Stimulated activated CD4-positive, alpha-beta T cell treated with anti-CD3 and anti-CD28 coated beads, Interleukin-12 subunit alpha, Interleukin-12 subunit beta, amount 100 ng/mL, for 48 hours (primary cell): ENCODE data around the gene CTNNA1.
A peak's percentile ranks its signal among the peaks of the same experiment; 100 is the strongest.
"Not testable (repeated sequence)": the region's sequence is repeated elsewhere in the genome, so short reads cannot be mapped to it uniquely, and the experiment has no call there.

Source experiments
- DNase-seq, 3 donors: peaks; one replicate each; pipeline ENCODE4 v3.0.0-alpha.2; 2020; ENCODE audit warnings: low read depth in 2 of 3, low spot score in 1 of 3

The CTNNA1 gene

DNA sequence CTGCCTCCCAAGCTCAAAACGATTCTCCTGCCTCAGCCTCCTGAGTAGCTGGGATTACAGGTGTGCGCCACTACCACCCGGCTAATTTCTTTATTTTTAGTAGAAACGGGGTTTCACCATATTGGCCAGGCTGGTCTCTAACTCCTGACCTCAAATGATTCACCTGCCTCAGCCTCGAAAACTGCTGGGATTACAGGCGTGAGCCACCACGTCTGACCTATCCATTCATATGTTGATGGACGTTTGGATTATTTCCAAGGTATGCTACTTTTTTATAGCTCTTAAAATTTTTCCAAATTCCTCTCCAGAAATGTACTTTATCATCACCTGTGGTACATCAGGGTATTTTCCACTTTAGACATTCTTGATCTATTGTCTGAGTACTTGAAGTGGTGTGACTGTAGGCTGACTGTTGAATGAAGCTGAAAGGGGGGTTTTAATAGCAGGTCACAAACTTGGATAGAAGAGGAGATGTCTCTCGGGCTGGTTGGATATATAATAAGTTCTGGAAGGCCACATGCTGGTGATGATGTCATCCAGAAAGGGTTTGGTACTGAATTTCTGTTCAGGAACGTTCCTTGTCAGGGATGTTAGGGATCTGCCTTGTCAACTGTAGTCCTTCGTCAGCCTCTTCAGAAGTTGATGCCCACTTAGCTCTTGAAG, 7.4 kb downstream of the CTNNA1 start:
- DNase-seq = no peak

DNA sequence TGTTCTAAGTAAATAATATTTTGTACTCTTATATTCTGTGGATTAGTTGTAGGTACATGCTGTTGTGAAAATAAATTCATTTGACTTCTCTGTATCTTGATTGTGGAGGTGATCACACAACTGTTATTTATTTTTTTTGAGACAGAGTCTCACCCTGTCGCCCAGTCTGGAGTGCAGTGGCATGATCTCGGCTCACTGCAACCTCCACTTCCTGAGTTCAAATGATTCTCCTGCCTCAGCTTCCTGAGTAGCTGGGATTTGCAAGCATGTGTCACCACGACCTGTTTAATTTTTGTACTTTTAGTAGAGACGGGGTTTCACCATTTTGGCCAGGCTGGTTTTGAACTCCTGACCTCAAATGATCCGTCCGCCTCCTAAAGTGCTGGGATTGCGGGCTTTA, 7.9 kb downstream of the CTNNA1 start:
- not testable (repeated sequence) for DNase-seq

GRCh38 chr5:138761670-138762069, 8.4 kb downstream of the CTNNA1 start:
- DNase-seq = not testable (repeated sequence)

- DNase-seq = no peak
Measured at GRCh38 chr5:138762110-138762509, 8.9 kb downstream of the CTNNA1 start.

DNA sequence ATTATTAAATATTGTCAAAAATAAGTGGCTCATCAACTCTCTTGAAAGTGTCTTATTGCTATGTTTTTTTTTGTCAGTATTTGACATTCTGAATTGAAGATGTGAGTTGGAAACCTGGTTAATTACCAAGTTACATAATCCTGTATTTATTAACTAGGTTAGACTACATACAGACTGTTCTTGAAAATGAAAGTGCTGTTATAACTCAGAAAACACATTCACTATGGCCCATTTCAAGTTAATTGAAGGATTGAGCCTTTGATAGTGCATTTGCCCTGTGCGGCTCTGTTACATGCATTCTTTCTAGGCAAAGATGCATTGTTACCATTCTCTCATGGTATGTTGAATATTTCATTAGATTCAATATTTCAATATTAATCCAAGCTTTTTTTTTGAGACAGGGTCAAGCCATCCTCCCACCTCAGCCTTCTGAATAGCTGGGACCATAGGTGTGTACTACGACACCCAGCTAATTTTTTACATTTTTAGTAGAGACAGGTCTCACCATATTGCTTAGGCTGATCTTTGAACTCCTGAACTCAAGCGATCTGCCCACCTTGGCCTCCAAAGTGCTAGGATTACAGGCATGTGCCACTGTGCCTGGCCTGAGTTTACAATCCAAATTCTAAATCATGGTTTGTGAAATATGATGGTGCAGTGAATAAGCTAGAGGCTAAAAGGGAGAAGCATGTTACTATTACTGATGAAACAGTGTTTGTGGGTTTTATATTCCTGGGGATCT, 10.0 kb downstream of the CTNNA1 start:
- no peak for DNase-seq

- no peak for DNase-seq
Measured at GRCh38 chr5:138770291-138770690, 17.1 kb downstream of the CTNNA1 start.

DNA sequence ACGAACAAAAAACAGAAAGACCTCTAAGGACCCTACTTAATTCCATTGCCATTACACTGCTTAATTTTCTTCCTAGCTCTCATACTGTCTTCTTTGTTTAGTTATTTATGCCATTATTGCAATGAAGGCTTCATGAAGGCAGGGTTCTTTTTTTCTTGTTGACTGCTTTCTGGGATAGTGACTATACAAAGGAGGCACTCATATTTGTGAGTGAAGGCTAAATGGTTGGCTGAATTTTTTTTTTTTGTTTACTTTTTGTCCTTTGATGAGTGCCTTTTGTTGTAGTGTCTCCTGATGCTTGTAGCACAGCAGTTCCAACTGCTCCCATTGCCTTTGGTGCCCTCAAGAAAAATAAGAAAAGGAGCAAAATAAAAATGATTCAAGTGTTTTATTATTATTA, 17.8 kb downstream of the CTNNA1 start:
- no peak for DNase-seq

GRCh38 chr5:138772986-138773594, 19.9 kb downstream of the CTNNA1 start:
- no peak for DNase-seq

- not testable (repeated sequence) for DNase-seq
Measured at GRCh38 chr5:138773624-138774023, 20.4 kb downstream of the CTNNA1 start.

DNA sequence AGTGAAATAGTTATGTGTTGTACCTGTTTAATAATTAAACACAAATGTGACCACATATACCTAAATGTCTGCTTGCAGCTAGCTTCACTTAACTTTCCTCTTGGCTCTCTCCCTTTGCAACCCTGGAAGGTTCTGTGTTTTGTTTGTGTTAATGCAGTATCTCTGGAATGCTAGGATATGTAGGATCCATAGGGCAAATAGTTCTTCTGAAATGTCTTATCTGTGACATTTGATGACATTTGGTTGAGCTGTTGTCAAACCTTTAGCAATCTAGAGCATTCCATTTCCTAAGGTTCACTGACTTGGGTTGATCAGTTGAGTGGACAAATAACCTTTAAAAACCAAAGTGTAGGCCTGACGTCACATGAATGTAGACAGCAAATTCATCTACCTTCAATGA, 21.8 kb downstream of the CTNNA1 start:
- no peak for DNase-seq

- DNase-seq = no peak
Measured at GRCh38 chr5:138778234-138778633, 25.0 kb downstream of the CTNNA1 start.

GRCh38 chr5:138783976-138784375, 30.8 kb downstream of the CTNNA1 start:
- no peak for DNase-seq

DNA sequence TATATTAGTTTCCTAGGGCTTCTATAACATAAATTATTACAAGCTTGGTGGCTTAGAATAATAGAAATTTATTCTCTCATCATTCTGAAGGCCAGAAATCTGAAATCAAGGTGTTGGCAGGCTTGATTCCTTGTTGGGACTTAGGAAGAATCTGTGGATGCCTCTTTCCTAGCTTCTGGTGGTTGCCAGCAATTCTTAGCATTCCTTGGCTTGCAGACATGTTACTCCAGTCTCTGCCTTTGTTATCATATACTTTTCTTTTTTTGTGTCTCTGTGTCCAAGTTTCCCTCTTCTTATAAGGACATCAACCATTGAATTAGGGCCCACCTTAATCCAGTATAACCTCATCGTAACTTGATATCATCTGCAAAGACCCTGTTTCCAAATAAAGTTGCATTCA, 31.4 kb downstream of the CTNNA1 start:
- no peak for DNase-seq

DNA sequence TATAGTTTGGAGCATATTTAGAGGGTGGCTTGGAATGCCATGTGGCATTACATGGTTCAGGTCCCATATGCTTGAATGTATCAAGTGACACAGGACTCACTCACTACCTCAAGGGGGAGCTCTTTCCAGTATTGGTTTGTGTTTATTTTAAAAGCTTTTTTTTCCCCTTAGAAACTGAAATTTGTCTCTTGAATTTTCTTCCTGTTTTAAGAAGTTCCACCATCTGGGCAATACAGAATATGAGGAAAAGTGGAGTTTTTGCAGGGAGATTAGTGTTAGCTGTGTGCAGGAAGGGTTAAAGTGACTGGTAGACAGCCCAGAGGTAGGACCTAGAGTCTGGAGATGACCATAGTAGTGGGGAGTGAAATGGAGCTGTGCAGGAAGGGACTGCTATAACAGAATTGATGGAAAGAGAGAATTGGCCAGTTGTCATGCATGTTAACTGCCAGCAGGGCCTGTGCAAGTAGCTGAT, 36.6 kb downstream of the CTNNA1 start:
- DNase-seq = peak in 1 of 3 donors; percentile 9

DNA sequence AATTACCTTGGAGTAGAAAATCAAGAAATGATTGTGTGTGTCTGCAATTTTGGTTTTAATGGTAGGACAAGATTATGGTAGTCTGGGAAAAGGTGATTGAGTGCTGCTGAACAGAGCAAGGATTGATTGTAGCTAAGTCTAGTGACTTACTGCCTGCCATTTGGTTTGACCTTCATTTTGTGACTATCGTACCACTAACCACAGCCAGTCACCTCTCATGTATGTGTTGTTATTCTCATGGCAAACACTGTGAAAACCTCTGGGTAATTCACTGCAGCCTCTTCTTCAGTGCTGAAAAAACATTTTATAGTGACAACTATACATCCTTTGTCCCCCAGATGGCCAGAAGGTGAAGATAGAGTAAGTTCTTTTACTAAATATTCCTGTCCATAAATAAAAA, 37.5 kb downstream of the CTNNA1 start:
- DNase-seq = no peak

- DNase-seq = no peak
Measured at GRCh38 chr5:138792195-138792790, 39.1 kb downstream of the CTNNA1 start.

GRCh38 chr5:138793575-138793974, 40.4 kb downstream of the CTNNA1 start:
- DNase-seq = no peak

DNA sequence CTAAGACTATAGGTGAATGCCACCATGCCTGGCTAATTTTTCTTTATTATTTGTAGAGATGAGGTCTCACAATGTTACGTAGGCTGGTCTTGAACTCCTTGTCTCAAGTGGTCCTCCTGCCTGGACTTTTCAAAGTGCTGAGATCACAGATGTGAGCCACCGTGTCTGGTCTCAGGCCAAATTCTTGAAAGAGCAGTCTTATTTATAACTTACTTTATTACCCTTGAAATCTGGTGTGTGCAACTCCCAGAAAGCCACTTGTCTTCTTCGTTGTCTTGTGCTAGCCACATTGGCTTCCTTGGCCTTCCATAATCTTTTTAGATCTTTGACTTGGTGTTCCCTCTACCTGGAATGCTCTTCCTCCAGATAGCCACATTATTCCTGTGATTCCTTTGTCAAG, 50.1 kb downstream of the CTNNA1 start:
- no peak for DNase-seq

DNA sequence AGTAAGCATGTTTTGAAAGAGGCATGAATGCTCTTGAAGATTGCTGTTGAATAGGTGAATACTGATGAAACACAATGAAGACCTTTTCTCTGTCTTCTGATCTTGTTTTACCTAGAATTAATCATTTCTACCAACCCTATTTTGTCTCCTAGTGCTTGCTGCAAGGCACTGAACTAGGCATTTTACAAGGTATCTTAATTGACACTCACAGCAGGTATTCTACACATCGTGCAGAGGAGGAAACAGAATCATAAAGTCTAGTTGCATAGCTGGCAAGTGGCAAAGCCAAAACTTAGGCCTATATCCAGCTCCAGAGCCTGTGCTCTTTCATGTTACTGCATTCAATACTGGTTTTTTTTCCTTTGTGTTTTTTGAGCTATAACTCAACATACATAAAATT, 50.7 kb downstream of the CTNNA1 start:
- no peak for DNase-seq

GRCh38 chr5:138805096-138805495, 51.9 kb downstream of the CTNNA1 start:
- DNase-seq = no peak

DNA sequence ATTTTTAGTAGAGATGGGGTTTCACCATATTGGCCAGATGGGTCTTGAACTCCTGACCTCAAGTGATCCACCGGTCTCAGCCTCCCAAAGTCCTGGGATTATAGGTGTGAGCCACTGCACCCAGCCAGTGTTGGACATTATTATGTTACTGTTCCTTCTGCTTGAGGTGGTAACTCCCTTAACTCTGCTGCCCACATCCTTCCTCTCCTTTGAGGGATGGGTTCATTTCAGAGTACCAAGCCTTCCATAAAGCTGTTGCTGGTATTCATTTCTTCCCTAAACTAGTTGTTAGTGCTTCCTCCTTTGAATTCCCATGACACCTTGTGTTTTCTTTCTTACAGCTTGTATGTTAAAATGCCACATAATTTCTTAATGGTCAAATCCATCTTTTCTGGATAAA, 54.0 kb downstream of the CTNNA1 start:
- DNase-seq = no peak

GRCh38 chr5:138809391-138809790, 56.2 kb downstream of the CTNNA1 start:
- no peak for DNase-seq
